Central memory CD8-positive, alpha-beta T cell (primary cell): ENCODE data around the gene OTUB1.

ENCODE experiments used
- ATAC-seq: fragments of 150-1000 bp; cut with Tn5 transposase; replicated peaks from 2 replicates; pipeline ENCODE4 v1.10.0; 2022; ENCODE audit warnings: mild to moderate bottlenecking, moderate FRiP score, moderate number of reproducible peaks; ENCODE audit not compliant: poor library complexity, severe bottlenecking; ENCODE audit errors: extremely low read depth
- DNase-seq, 2 donors: peaks; one replicate each; pipeline ENCODE4 v3.0.0; 2021; ENCODE audit warnings: low spot score in 2 of 2
- H3K27ac Mint-ChIP-seq: one replicate; pipeline ENCODE4 v1.8.0; 2022; ENCODE audit warnings: low read depth, mild to moderate bottlenecking, moderate library complexity, mixed read lengths
- H3K27me3 Mint-ChIP-seq: one replicate; pipeline ENCODE4 v1.8.0; 2022; ENCODE audit warnings: mixed read lengths
- H3K36me3 Mint-ChIP-seq: one replicate; pipeline ENCODE4 v1.8.0; 2022; ENCODE audit warnings: mild to moderate bottlenecking, moderate library complexity, mixed read lengths; ENCODE audit not compliant: insufficient read depth
- H3K4me1 Mint-ChIP-seq: one replicate; pipeline ENCODE4 v1.8.0; 2022; ENCODE audit warnings: mixed read lengths
- H3K4me3 Mint-ChIP-seq: one replicate; pipeline ENCODE4 v1.8.0; 2022; ENCODE audit warnings: mild to moderate bottlenecking, moderate library complexity, mixed read lengths
- H3K9me3 Mint-ChIP-seq: one replicate; pipeline ENCODE4 v1.8.0; 2022; ENCODE audit warnings: mixed read lengths

OTUB1 gene

DNA sequence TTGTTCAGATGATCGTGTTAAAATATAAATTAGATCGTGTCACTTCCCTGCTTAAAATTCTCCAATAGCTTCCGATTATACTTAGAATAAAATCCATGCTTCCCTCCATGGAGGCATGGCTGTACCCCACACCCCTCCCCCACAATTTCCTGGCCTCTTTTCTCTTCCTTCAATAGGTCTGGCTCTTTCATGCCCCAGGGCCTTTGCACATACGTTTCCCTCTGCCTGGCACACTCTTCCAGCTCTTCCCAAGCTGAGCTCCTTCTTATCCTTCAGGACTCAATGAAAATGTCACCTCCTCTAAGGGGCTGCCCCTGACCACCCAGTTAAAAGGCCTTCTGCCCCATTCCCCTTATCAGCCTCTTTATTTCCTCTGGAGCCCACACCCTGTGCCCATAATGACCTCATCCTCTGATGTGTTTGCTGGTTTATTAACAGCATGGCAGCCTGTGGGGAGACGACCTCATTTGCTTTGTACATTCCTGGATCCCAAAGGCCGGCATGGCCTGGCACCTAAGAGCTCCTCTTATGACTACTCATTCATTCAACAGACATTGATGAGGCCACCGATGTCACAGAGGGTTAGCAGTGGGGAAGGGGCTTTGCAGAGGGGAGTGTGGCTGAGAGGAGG lies 40.5 kb downstream of the OTUB1 start:
- Mint-ChIP-seq H3K4me1 (no peaks in the 10 kb centered on the region), H3K9me3 (no peaks in the 10 kb centered on the region), H3K27ac (no peak overlapping the region), H3K27me3 (peaks cover 34% of the 10 kb centered on the region), H3K36me3 (no peaks in the 10 kb centered on the region), H3K4me3 (no peak overlapping the region)
- ATAC-seq: no peak
- DNase-seq: no peak

DNA sequence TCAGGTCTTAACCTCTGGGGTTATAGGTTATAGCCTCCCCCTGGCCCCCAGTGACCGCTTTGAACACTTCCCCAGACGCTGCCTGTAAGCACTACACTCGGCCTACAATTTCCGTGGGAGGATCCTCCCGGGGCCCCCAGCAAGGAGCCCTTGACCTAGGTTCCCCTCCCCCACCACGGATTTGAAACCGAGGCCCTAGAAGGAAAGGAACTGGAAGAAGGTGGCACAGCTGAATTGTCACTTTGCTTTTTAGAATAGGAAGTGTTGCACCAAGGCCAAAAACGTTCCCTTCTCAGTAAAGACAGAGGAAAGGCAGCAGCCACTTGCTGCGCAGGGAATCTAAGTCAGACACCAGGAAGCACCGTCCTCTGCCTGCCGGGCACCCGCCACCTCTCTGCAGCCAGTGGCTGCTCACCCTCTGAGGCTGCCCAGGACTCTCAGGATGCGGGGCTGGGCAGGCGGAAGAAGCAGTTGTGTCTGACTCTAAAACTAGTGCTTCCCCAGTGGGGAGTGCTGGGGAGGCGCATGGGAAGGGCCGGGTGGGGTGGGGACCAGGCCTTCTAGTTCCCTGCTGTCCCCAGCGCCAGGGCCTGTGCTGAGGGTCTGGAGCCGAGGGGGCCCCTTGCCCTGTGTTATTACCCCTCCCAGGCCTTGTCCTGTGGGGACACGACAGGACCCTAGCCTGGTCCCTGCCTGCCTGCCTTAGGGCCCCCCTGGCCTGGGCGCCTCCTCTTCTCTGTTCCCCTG lies 41.6 kb downstream of the OTUB1 start:
- no peak for DNase-seq
- Mint-ChIP-seq H3K9me3 (no peaks in the 10 kb centered on the region), H3K27me3 (peaks cover 41% of the 10 kb centered on the region), H3K4me3 (no peak overlapping the region), H3K36me3 (no peaks in the 10 kb centered on the region), H3K4me1 (no peaks in the 10 kb centered on the region), H3K27ac (no peak overlapping the region)
- no peak for ATAC-seq

DNA sequence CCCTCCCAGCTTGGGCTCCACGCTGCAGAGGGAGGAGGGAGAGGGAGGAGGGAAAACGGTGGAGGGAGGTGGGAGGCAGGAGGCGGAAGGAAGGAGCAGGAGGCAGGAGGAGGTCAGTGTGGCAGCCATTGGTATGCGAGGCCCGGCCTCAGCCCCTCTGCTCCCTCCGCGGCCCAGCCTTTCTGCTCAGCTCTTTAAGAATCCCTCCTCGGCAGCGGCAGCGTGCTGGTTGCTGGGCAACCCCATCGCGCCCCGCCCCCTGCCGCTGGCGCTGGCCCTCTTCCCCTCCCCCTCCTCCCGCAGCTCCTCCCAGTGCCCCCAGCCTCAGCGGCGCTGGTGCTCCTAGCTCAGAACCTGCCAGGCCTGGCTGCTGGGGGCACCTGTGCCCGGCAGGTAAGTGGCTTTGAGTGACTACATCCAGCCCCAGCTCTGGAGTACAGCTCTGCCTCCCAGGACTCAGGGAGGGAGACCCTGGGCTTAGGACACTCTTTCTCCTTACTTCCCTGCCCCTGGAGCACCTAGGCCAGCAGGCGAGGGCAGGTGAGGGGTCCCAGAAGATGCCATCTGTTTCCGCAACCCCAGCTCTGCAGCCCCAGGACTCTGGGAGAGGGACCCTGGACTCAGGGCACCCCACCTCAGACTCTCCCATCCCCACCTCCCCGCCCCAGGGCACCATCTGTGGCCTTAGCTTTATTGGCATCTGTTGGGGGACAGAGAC lies 42.3 kb downstream of the OTUB1 start:
- Mint-ChIP-seq H3K4me1 (no peaks in the 10 kb centered on the region), H3K9me3 (no peaks in the 10 kb centered on the region), H3K27me3 (peaks cover 46% of the 10 kb centered on the region), H3K36me3 (no peaks in the 10 kb centered on the region), H3K27ac (no peak overlapping the region), H3K4me3 (no peak overlapping the region)
- ATAC-seq: no peak
- no peak for DNase-seq

DNA sequence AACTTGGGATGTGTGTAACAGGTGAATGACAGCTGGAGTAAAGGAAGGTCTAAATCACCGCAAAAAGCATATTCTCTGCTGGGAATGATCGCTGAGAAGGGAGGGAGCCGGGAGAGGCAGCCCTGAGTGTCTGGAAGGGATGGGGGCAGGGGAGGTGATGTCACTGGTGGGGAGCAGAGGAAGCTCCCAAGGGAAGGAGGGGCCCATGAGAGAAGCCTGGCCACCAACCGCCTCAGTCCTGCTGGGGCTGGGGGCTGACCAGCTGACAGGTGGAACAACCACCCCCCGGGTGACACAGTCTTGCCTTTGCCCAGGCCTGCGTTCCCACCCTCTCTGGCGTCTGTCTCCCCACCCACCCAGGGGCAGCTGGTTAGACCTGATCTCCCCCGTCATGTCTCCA lies 43.5 kb downstream of the OTUB1 start:
- no peaks in the 10 kb centered on the region for H3K4me1 Mint-ChIP-seq
- DNase-seq (no peak), ATAC-seq (no peak)
- H3K9me3 Mint-ChIP-seq: no peaks in the 10 kb centered on the region
- peaks cover 58% of the 10 kb centered on the region for H3K27me3 Mint-ChIP-seq
- no peak overlapping the region for H3K27ac Mint-ChIP-seq
- H3K36me3 Mint-ChIP-seq: peaks cover 1% of the 10 kb centered on the region
- H3K4me3 Mint-ChIP-seq: no peak overlapping the region

DNA sequence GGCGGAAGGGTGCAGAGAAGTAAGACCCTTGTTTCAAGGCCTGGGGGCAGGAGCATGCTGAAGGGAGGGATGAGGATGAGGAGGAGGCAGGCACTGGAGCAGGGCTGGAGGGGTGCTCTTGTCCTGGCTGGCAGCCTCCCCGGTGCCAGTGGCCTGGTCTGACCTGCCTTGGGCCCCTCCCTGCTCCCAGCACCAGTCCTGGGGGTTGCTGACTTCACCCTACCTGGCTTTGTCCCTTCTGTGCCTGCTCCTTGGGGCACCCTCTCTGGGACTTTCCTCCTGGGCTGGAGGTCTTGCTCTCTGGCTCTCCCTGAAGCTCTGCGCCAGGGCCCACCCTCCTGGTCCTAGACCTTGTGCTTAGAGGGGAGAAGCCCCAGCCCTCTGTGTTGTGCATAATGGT lies 44.8 kb downstream of the OTUB1 start:
- ATAC-seq (no peak), DNase-seq (no peak)
- Mint-ChIP-seq H3K36me3 (peaks cover 1% of the 10 kb centered on the region), H3K27me3 (peaks cover 66% of the 10 kb centered on the region), H3K4me1 (no peaks in the 10 kb centered on the region), H3K4me3 (no peak overlapping the region), H3K9me3 (no peaks in the 10 kb centered on the region), H3K27ac (no peak overlapping the region)

DNA sequence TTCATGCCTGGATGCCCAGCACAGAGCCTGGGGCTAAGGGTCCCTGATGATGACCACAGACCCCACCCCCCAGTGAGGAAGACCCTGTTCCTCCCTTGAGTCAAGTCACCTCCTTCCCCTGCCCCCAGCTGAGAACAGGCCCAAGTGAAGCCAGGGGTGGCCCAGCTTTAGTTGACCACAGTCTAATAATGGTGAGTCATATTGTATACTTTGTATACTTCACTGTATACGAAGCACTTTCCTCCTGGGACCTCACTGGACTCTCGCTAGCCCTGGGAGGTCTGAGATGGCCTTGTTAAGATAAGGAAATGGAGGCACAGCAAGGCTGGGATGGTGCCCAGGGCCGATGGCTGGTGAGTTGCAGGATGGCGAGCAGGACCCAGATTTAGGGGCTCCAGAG lies 45.8 kb downstream of the OTUB1 start:
- H3K27me3 Mint-ChIP-seq: peaks cover 63% of the 10 kb centered on the region
- H3K4me1 Mint-ChIP-seq: no peaks in the 10 kb centered on the region
- no peak for DNase-seq
- ATAC-seq: no peak
- H3K27ac Mint-ChIP-seq: no peak overlapping the region
- H3K4me3 Mint-ChIP-seq: no peak overlapping the region
- no peaks in the 10 kb centered on the region for H3K9me3 Mint-ChIP-seq
- H3K36me3 Mint-ChIP-seq: peaks cover 1% of the 10 kb centered on the region

DNA sequence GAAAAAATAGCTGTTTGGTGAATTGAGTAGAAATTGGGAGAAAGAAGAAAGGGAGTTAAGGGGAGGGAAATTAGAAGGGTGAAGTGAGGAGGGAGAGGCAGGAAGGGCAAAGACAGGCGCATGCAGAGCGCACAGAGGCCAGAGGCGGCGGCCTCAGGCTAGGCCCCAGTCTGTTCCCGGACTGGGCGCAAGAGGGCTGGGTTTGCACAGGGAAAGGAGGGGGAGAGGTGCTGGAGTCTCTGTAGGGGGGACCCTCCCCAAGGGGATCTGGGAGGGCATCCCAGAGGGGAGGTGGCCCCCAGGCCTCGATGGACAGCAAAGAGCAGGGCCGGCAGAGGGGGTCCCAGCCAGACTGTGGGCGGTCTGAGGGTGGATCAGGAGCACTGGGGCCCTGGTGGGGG lies 48.2 kb downstream of the OTUB1 start:
- Mint-ChIP-seq H3K27me3 (peaks cover 52% of the 10 kb centered on the region), H3K4me3 (peak overlapping the region; percentile 64), H3K27ac (no peak overlapping the region), H3K9me3 (no peaks in the 10 kb centered on the region), H3K36me3 (peaks cover 1% of the 10 kb centered on the region), H3K4me1 (no peaks in the 10 kb centered on the region)
- ATAC-seq: no peak
- no peak for DNase-seq

DNA sequence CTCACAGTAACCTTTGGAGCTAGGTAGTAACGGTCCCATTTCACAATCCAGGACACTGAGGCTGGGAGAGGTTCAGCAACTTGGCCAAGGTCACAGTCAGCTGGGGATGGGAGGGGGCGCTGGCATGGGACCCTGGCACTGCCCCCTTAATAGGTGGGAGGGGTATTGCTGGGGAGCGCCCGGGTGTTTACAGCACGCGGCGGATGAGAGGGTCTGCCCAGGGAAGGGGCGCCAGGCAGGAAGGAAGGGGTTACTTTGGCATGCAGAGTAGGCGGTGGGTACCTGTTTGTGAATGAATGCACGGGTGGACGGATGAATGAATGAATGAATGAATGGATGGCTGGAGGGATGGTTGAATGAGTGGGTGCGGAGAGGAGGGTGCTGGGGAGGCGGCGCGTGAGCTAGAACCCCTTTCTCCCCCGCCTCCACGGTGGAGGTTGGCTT lies 48.9 kb downstream of the OTUB1 start:
- ATAC-seq (no peak), DNase-seq (no peak)
- peaks cover 1% of the 10 kb centered on the region for H3K36me3 Mint-ChIP-seq
- H3K27me3 Mint-ChIP-seq: peaks cover 52% of the 10 kb centered on the region
- no peaks in the 10 kb centered on the region for H3K9me3 Mint-ChIP-seq
- no peaks in the 10 kb centered on the region for H3K4me1 Mint-ChIP-seq
- H3K4me3 Mint-ChIP-seq: peak overlapping the region; percentile 64
- H3K27ac Mint-ChIP-seq: no peak overlapping the region

DNA sequence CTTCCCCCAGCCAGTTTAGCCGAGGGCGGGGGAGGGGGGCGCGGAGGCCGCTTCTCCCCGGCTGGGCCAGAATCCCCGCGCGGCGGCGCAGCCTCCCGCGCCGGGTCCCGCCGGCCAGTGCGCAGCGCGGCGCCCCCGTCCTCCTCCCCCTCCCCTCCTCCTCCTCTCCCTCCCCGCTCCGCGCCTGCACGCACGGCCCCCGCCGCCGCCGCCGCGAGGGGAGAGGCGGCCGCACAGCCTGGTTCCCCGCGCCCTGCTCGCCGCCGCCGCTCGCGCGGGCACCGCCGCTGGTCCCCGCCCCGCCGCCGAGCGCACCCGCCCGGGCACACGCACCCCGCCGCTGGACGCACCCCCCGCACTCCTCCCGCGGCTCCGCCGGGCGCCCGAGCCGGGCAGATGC lies 49.3 kb downstream of the OTUB1 start, which contains the start of gene FLRT1:
TSS of gene FLRT1 (plus strand) at position 356 of the 400 bp plus-strand sequence. CDS start 80,337 bp downstream, outside the sequence.
- peak within 1 kb of the TSS; percentile 64 for H3K4me3 Mint-ChIP-seq

DNA sequence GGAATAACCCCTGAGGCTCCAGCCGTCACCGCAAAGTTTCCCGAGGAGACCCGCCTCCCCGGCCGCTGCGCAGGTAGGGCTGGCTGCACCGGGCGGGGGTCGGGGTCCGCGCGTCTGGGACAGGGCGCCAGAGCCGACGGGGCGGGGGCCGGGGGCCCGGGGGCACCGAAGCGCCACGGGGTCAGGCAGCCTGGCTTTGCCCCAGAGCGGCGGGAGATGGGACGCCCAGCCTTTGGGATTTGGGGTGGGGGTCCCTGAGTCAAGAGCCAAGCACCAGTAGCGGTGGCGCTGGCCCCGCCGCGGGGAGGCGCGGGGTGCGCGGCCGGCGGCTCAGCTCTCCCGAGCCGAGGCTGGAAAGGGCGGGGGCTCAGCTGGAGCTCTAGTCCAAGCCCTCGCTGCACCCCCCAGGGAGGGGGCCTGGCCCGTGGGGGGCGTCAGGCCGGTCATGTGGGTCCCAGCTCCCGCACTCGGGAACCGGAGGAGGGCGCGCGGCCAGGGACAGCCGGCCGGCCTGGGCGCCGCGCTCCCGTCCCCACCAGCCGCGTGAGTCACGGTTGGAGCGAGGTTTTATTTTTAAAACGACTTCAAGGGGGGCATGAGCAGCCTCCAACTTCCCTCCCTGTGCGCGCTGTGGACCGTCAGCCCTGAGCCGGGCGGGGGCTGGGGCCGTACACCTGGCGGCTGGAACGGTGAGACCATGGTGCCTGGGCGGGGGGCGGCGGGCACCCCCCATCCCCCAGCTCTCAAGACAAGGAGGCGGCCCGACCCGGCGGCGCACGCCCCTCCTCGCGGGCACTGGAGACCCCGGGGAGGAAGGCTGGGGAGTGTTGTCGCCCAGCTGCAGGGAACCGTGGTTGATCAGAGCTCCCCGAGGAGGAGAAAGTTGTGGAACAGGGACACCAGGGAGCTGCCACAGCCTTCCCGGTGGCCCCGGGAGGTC lies 50.1 kb downstream of the OTUB1 start:
- H3K27me3 Mint-ChIP-seq: peaks cover 51% of the 10 kb centered on the region
- no peaks in the 10 kb centered on the region for H3K4me1 Mint-ChIP-seq
- no peak overlapping the region for H3K4me3 Mint-ChIP-seq
- H3K36me3 Mint-ChIP-seq: peaks cover 1% of the 10 kb centered on the region
- H3K27ac Mint-ChIP-seq: no peak overlapping the region
- DNase-seq: no peak
- no peak for ATAC-seq
- H3K9me3 Mint-ChIP-seq: no peaks in the 10 kb centered on the region

More for the DNA sequence above, 49.3 kb downstream of the OTUB1 start, which contains the start of gene FLRT1:
- Mint-ChIP-seq H3K27ac (no peak within 1 kb of the TSS), H3K4me1 (no peaks in the 10 kb centered on the region), H3K36me3 (peaks cover 1% of the 10 kb centered on the region), H3K9me3 (no peaks in the 10 kb centered on the region), H3K27me3 (peaks cover 52% of the 10 kb centered on the region)
- ATAC-seq (no peak), DNase-seq (no peak)

DNA sequence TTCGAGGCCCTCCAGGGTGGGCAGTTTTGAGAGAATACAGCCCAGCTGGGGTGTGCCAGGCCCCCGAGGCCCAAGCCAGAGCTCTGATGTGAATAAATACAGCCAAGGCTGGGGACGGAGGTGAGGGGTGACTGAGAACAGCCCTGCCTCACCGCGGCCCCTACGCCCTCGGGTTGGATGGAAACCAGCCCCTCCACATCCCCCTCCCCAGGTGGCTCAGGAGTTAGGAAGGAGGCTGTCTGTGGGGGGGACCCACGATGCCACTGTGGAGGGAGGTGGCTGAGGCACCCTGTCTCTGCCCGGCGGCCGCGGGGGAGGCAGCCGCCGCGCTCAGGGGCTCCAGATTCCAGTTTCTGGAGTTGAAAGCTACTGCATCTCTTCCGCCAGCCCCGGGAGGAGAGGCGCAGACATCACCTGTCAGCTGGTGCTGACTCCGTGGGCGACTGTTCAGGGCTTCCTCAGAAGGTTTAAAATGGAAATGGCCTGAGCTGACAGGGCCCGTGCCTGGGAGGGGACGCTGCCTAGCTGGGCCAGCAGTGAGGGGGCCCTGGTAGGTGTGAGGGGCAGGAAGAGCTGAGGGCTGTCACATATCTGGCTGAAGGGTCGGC lies 50.9 kb downstream of the OTUB1 start:
- H3K9me3 Mint-ChIP-seq: no peaks in the 10 kb centered on the region
- H3K36me3 Mint-ChIP-seq: peaks cover 1% of the 10 kb centered on the region
- DNase-seq (no peak), ATAC-seq (no peak)
- H3K27ac Mint-ChIP-seq: no peak overlapping the region
- peaks cover 51% of the 10 kb centered on the region for H3K27me3 Mint-ChIP-seq
- H3K4me3 Mint-ChIP-seq: no peak overlapping the region
- H3K4me1 Mint-ChIP-seq: no peaks in the 10 kb centered on the region

DNA sequence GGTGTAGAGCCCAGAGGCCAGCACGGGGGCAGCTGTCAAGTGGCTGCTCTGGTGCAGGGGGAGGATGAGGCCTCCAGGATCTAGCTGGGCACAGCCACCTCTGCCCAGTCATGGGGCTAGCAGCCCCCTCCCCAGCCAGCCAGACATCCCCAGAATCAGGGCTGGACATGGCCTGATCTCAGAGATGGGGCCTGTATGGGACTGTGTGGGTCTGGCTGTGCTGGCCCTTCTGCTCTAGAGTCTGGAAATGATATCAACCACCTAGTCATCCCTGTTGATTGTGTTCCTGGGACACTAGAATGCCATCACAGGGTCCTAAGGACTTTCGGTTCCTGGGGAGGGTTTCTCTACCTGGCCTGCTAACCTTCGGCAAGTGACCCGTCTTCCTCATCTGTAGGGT lies 52.3 kb downstream of the OTUB1 start:
- no peak for DNase-seq
- no peaks in the 10 kb centered on the region for H3K4me1 Mint-ChIP-seq
- H3K27ac Mint-ChIP-seq: no peak overlapping the region
- ATAC-seq: no peak
- H3K4me3 Mint-ChIP-seq: no peak overlapping the region
- H3K27me3 Mint-ChIP-seq: peaks cover 40% of the 10 kb centered on the region
- peaks cover 1% of the 10 kb centered on the region for H3K36me3 Mint-ChIP-seq
- H3K9me3 Mint-ChIP-seq: no peaks in the 10 kb centered on the region
